HEK293 (cell line): ENCODE measurements around the gene RALGAPA2.

Source experiments
- CTCF ChIA-PET: fragments of 350-600 bp; formaldehyde crosslinking; extraction: SDS; loops from one replicate; lab custom pipeline; 2021; ENCODE audit warnings: antibody characterized with exemption; lab: Yijun Ruan, JAX
- POLR2A ChIA-PET: fragments of 300-600 bp; formaldehyde crosslinking; extraction: SDS; loops from one replicate; lab custom pipeline; 2020; ENCODE audit warnings: antibody characterized with exemption, inconsistent platforms; lab: Yijun Ruan, JAX
- H3K27ac ChIP-seq: fragments of 200-500 bp; sonication (Bioruptor generic); 2 replicates; pipeline ENCODE4 v1.5.1; 2014; ENCODE audit warnings: low read depth, low read length, control low read depth, inconsistent platforms; ENCODE audit errors: extremely low read depth
- H3K36me3 ChIP-seq, 2 experiments: fragments of 200-500 bp in 1 of 2; sonication (Bioruptor generic) in 1 of 2; 1 replicate in 1 of 2; 2 replicates in 1 of 2; pipeline ENCODE4 v1.5.1; 2014 to 2017; ENCODE audit warnings: inconsistent platforms in 2 of 2, low read length in 2 of 2; ENCODE audit not compliant: control insufficient read depth in 2 of 2, insufficient read depth in 1 of 2
- H3K4me1 ChIP-seq: fragments of 200-500 bp; sonication (Bioruptor generic); 2 replicates; pipeline ENCODE4 v1.5.1; 2014; ENCODE audit warnings: mild to moderate bottlenecking, low read length, inconsistent platforms; ENCODE audit not compliant: control insufficient read depth, insufficient read depth
- H3K4me3 ChIP-seq: 2 replicates; pipeline ENCODE4 v1.5.1; 2011; ENCODE audit warnings: low read depth, mild to moderate bottlenecking, control low read depth, low read length, moderate library complexity
- H3K9me3 ChIP-seq: fragments of 200-500 bp; sonication (Bioruptor generic); 2 replicates; pipeline ENCODE4 v1.5.1; 2014; ENCODE audit warnings: low read depth, low read length, inconsistent platforms; ENCODE audit not compliant: control insufficient read depth, insufficient read depth
- BCL11B ChIP-seq: fragments of 450-650 bp; formaldehyde crosslinking; IDR thresholded peaks from 2 replicates; pipeline ENCODE4 v1.5.1; 2016; ENCODE audit warnings: low read depth, missing biosample characterization, missing genetic modification characterization
- BCL6B ChIP-seq: fragments of 450-650 bp; formaldehyde crosslinking; IDR thresholded peaks from 2 replicates; pipeline ENCODE4 v1.5.1; 2017; ENCODE audit warnings: missing biosample characterization, missing genetic modification characterization
- GFI1B ChIP-seq: fragments of 450-650 bp; formaldehyde crosslinking; IDR thresholded peaks from 2 replicates; pipeline ENCODE4 v1.5.1; 2016; ENCODE audit warnings: missing biosample characterization, missing genetic modification characterization
- GLI4 ChIP-seq: fragments of 450-650 bp; formaldehyde crosslinking; IDR thresholded peaks from 2 replicates; pipeline ENCODE4 v1.5.1; 2016; ENCODE audit warnings: missing biosample characterization, missing genetic modification characterization
- KLF17 ChIP-seq: fragments of 450-650 bp; formaldehyde crosslinking; IDR thresholded peaks from 2 replicates; pipeline ENCODE4 v1.5.1; 2016; ENCODE audit warnings: missing biosample characterization, missing genetic modification characterization
- MZF1 ChIP-seq: fragments of 450-650 bp; formaldehyde crosslinking; IDR thresholded peaks from 2 replicates; pipeline ENCODE4 v1.5.1; 2017; ENCODE audit warnings: missing biosample characterization, missing genetic modification characterization, borderline replicate concordance
- ZBTB6 ChIP-seq: fragments of 450-650 bp; formaldehyde crosslinking; IDR thresholded peaks from 2 replicates; pipeline ENCODE4 v1.5.1; 2017; ENCODE audit warnings: missing biosample characterization, missing genetic modification characterization
- ZBTB8A ChIP-seq: fragments of 450-650 bp; formaldehyde crosslinking; IDR thresholded peaks from 2 replicates; pipeline ENCODE4 v1.5.1; 2016; ENCODE audit warnings: missing biosample characterization, missing genetic modification characterization
- ZFP37 ChIP-seq: fragments of 450-650 bp; formaldehyde crosslinking; IDR thresholded peaks from 2 replicates; pipeline ENCODE4 v1.5.1; 2016; ENCODE audit warnings: missing biosample characterization, missing genetic modification characterization
- ZNF121 ChIP-seq: fragments of 450-650 bp; formaldehyde crosslinking; IDR thresholded peaks from 2 replicates; pipeline ENCODE4 v1.5.1; 2016; ENCODE audit warnings: missing biosample characterization, missing genetic modification characterization
- ZNF148 ChIP-seq: fragments of 450-650 bp; formaldehyde crosslinking; IDR thresholded peaks from 2 replicates; pipeline ENCODE4 v1.5.0; 2017; ENCODE audit warnings: missing biosample characterization, missing genetic modification characterization, borderline replicate concordance
- ZNF2 ChIP-seq: fragments of 450-650 bp; formaldehyde crosslinking; IDR thresholded peaks from 2 replicates; pipeline ENCODE4 v1.5.1; 2016; ENCODE audit warnings: missing biosample characterization, missing genetic modification characterization
- ZNF280C ChIP-seq: fragments of 450-650 bp; formaldehyde crosslinking; IDR thresholded peaks from 2 replicates; pipeline ENCODE4 v1.5.1; 2016; ENCODE audit warnings: missing biosample characterization, missing genetic modification characterization
- ZNF354C ChIP-seq: fragments of 450-650 bp; formaldehyde crosslinking; IDR thresholded peaks from 2 replicates; pipeline ENCODE4 v1.5.1; 2016; ENCODE audit warnings: missing biosample characterization, missing genetic modification characterization, low read depth, borderline replicate concordance
- ZNF513 ChIP-seq: fragments of 450-650 bp; IDR thresholded peaks from 2 replicates; pipeline ENCODE4 v1.5.1; 2018; ENCODE audit warnings: missing biosample characterization, missing genetic modification characterization
- ZNF529 ChIP-seq: fragments of 450-650 bp; formaldehyde crosslinking; IDR thresholded peaks from 2 replicates; pipeline ENCODE4 v1.5.1; 2017; ENCODE audit warnings: missing genetic modification characterization, missing biosample characterization; ENCODE audit not compliant: insufficient replicate concordance
- ZNF561 ChIP-seq: fragments of 450-650 bp; IDR thresholded peaks from 2 replicates; pipeline ENCODE4 v1.5.1; 2018; ENCODE audit warnings: missing biosample characterization, missing genetic modification characterization, borderline replicate concordance
- ZNF701 ChIP-seq: fragments of 450-650 bp; formaldehyde crosslinking; IDR thresholded peaks from 2 replicates; pipeline ENCODE4 v1.5.1; 2016; ENCODE audit warnings: missing biosample characterization, missing genetic modification characterization

Gene RALGAPA2

GRCh38 chr20:20530428-20531151 lies 181.9 kb downstream of the RALGAPA2 start:
- H3K4me1 ChIP-seq, result no peaks in the 10 kb centered on the region
- TF ChIP-seq ZNF354C (tag by site-specific recombination) (no peak), ZFP37 (tag by site-specific recombination) (no peak)
- H3K9me3 ChIP-seq, result no peaks in the 10 kb centered on the region
- no peak overlapping the region for H3K27ac ChIP-seq
- no peak overlapping the region for H3K4me3 ChIP-seq
- ChIA-PET POLR2A (no interaction called here), CTCF (no interaction called here)
- peaks cover 0 to 16% of the 10 kb centered on the region in 2 experiments; a peak in 1 of 3 replicates for H3K36me3 ChIP-seq

GRCh38 chr20:20529597-20529996 lies 182.8 kb downstream of the RALGAPA2 start:
- no peak overlapping the region for H3K4me3 ChIP-seq
- no peaks in the 10 kb centered on the region for H3K4me1 ChIP-seq
- no peak for TF ChIP-seq ZNF529 (tag by site-specific recombination)
- no peak for TF ChIP-seq GFI1B
- no peak for TF ChIP-seq ZNF148
- no peak for TF ChIP-seq ZBTB8A
- no peak for TF ChIP-seq BCL6B (tag by site-specific recombination)
- TF ChIP-seq ZBTB6 (tag by site-specific recombination), result no peak
- TF ChIP-seq ZNF121, result no peak
- no peak for TF ChIP-seq ZNF513 (tag by site-specific recombination)
- TF ChIP-seq ZNF701, result no peak
- TF ChIP-seq KLF17 (tag by site-specific recombination), result no peak
- TF ChIP-seq BCL11B (tag by site-specific recombination), result no peak
- TF ChIP-seq ZNF280C (tag by site-specific recombination), result no peak
- no peak for TF ChIP-seq MZF1 (tag by site-specific recombination)
- TF ChIP-seq ZNF561 (tag by site-specific recombination), result no peak
- no peak for TF ChIP-seq ZNF2 (tag by site-specific recombination)
- no peak for TF ChIP-seq GLI4 (tag by site-specific recombination)
- peaks cover 0 to 16% of the 10 kb centered on the region in 2 experiments; a peak in 1 of 3 replicates for H3K36me3 ChIP-seq
- CTCF ChIA-PET, result no interaction called here
- no peak overlapping the region for H3K27ac ChIP-seq
- no peaks in the 10 kb centered on the region for H3K9me3 ChIP-seq
- POLR2A ChIA-PET, result no interaction called here
